Neural progenitor cell (in vitro differentiated cells): ENCODE measurements around the gene SAPCD2.

ENCODE experiments used
- EZH2phosphoT487 ChIP-seq: fragments of 200-600 bp; sonication (generic); IDR thresholded peaks from 2 replicates; pipeline ENCODE4 v1.6.1; 2017; ENCODE audit warnings: antibody characterized with exemption
- TF ChIP-seq, protein P1 (sequence below): fragments of 200-600 bp; sonication (generic); IDR thresholded peaks from 2 replicates; pipeline ENCODE4 v1.5.1; 2017; ENCODE audit warnings: antibody characterized with exemption, mild to moderate bottlenecking

- TF ChIP-seq, protein P1, sequence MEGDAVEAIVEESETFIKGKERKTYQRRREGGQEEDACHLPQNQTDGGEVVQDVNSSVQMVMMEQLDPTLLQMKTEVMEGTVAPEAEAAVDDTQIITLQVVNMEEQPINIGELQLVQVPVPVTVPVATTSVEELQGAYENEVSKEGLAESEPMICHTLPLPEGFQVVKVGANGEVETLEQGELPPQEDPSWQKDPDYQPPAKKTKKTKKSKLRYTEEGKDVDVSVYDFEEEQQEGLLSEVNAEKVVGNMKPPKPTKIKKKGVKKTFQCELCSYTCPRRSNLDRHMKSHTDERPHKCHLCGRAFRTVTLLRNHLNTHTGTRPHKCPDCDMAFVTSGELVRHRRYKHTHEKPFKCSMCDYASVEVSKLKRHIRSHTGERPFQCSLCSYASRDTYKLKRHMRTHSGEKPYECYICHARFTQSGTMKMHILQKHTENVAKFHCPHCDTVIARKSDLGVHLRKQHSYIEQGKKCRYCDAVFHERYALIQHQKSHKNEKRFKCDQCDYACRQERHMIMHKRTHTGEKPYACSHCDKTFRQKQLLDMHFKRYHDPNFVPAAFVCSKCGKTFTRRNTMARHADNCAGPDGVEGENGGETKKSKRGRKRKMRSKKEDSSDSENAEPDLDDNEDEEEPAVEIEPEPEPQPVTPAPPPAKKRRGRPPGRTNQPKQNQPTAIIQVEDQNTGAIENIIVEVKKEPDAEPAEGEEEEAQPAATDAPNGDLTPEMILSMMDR: no peak
- no peak for TF ChIP-seq EZH2phosphoT487
Observed at GRCh38 chr9:137082925-137083290, 12.6 kb upstream of the SAPCD2 start.
